CD14-positive monocyte (primary cell): Measurements from ENCODE around the gene LZTR1. TPM values are rescaled to one million over a fixed set of nuclear protein-coding genes. Genes with fewer than 3 reads are reported as not detected.

Experiments
- DNase-seq, 3 donors: peaks; one replicate each; pipeline ENCODE4 v3.0.0-alpha.2; 2011 to 2022
- H2AFZ ChIP-seq: 2 replicates; pipeline ENCODE4 v1.6.0; 2012; ENCODE audit warnings: mild to moderate bottlenecking, low read depth, low read length, inconsistent platforms; ENCODE audit not compliant: insufficient read depth, poor library complexity, severe bottlenecking
- H3K27ac ChIP-seq, 2 donors: 1 replicate in 1 of 2; 2 replicates in 1 of 2; pipeline ENCODE4 v1.5.1; 2012 to 2013; ENCODE audit warnings: low read length in 2 of 2, control low read depth in 1 of 2, inconsistent platforms in 1 of 2, low read depth in 1 of 2, mild to moderate bottlenecking in 1 of 2
- H3K27me3 ChIP-seq, 2 donors: one replicate each; pipeline versions ENCODE4 v1.6.0 to v1.6.1; 2011 to 2013; ENCODE audit warnings: low read length in 2 of 2; ENCODE audit not compliant: control insufficient read depth in 2 of 2, insufficient read depth in 2 of 2
- H3K36me3 ChIP-seq, 2 donors: replicated peaks in 1 of 2; 1 replicate in 1 of 2; 2 replicates in 1 of 2; pipeline versions ENCODE4 v1.5.1 to v1.6.1; 2012 to 2013; ENCODE audit warnings: low read length in 2 of 2, control low read depth in 1 of 2, inconsistent platforms in 1 of 2, mild to moderate bottlenecking in 1 of 2; ENCODE audit not compliant: insufficient read depth in 2 of 2, control insufficient read depth in 1 of 2
- H3K4me1 ChIP-seq, 2 donors: 1 replicate in 1 of 2; 2 replicates in 1 of 2; pipeline versions ENCODE4 v1.5.1 to v1.6.1; 2012 to 2013; ENCODE audit warnings: low read length in 2 of 2, control low read depth in 1 of 2, inconsistent platforms in 1 of 2, mild to moderate bottlenecking in 1 of 2, moderate library complexity in 1 of 2; ENCODE audit not compliant: insufficient read depth in 2 of 2, control insufficient read depth in 1 of 2
- H3K4me2 ChIP-seq: replicated peaks from 2 replicates; pipeline ENCODE3; 2012; ENCODE audit warnings: low read length, moderate library complexity, mild to moderate bottlenecking; ENCODE audit not compliant: poor library complexity, severe bottlenecking; ENCODE audit errors: extremely low read depth
- H3K4me3 ChIP-seq, 3 experiments: fragments of 200-600 bp in 1 of 3; sonication (generic) in 1 of 3; replicated peaks in 1 of 3; 1 replicate in 2 of 3; 2 replicates in 1 of 3; pipeline ENCODE4 v1.5.1; 2011 to 2013; ENCODE audit warnings: low read length in 3 of 3, mild to moderate bottlenecking in 3 of 3, control low read depth in 2 of 3, low read depth in 2 of 3, inconsistent platforms in 1 of 3, moderate library complexity in 1 of 3
- H3K79me2 ChIP-seq: 2 replicates; pipeline ENCODE4 v1.6.0; 2012; ENCODE audit warnings: mild to moderate bottlenecking, control low read depth, inconsistent platforms, low read length, moderate library complexity; ENCODE audit not compliant: insufficient read depth
- H3K9ac ChIP-seq: 2 replicates; pipeline ENCODE4 v1.6.0; 2017; ENCODE audit warnings: low read length, mild to moderate bottlenecking; ENCODE audit not compliant: insufficient read depth, poor library complexity, severe bottlenecking
- H3K9me3 ChIP-seq, 2 donors: replicated peaks in 1 of 2; 1 replicate in 1 of 2; 2 replicates in 1 of 2; pipeline versions ENCODE4 v1.5.1 to v1.6.1; 2012 to 2013; ENCODE audit warnings: low read length in 2 of 2, control low read depth in 1 of 2; ENCODE audit not compliant: control insufficient read depth in 1 of 2, insufficient read depth in 1 of 2
- H4K20me1 ChIP-seq: 2 replicates; pipeline ENCODE4 v1.6.0; 2012; ENCODE audit warnings: mild to moderate bottlenecking, low read length, control low read depth, moderate library complexity; ENCODE audit not compliant: insufficient read depth
- H3K27ac Mint-ChIP-seq, 7 donors: one replicate each; pipeline ENCODE4 v1.8.0; 2020; ENCODE audit warnings: mild to moderate bottlenecking in 7 of 7, mixed read lengths in 7 of 7, moderate library complexity in 6 of 7, inconsistent platforms in 2 of 7
- H3K27me3 Mint-ChIP-seq, 3 donors: one replicate each; pipeline ENCODE4 v1.8.0; 2021 to 2022; ENCODE audit warnings: low read depth in 3 of 3, mild to moderate bottlenecking in 3 of 3, mixed read lengths in 3 of 3, moderate library complexity in 3 of 3, inconsistent platforms in 1 of 3
- H3K36me3 Mint-ChIP-seq, 2 donors: one replicate each; pipeline ENCODE4 v1.8.0; 2020; ENCODE audit warnings: mixed read lengths in 2 of 2, inconsistent platforms in 1 of 2, mild to moderate bottlenecking in 1 of 2
- H3K4me1 Mint-ChIP-seq: one replicate; pipeline ENCODE4 v1.8.0; 2020; ENCODE audit warnings: mild to moderate bottlenecking, mixed read lengths
- H3K4me3 Mint-ChIP-seq, 2 donors: one replicate each; pipeline ENCODE4 v1.8.0; 2020; ENCODE audit warnings: mild to moderate bottlenecking in 2 of 2, mixed read lengths in 2 of 2, moderate library complexity in 1 of 2
- H3K9me3 Mint-ChIP-seq, 7 donors: one replicate each; pipeline ENCODE4 v1.8.0; 2020 to 2022; ENCODE audit warnings: mixed read lengths in 7 of 7, mild to moderate bottlenecking in 6 of 7, moderate library complexity in 6 of 7, inconsistent platforms in 2 of 7
- CTCF ChIP-seq: fragments of 200-600 bp; IDR thresholded peaks from one replicate; pipeline ENCODE4 v1.8.0; 2022; ENCODE audit warnings: antibody characterized with exemption, mild to moderate bottlenecking
- WGBS: methylation state at CpG from one replicate; pipeline ENCODE4 v1.1.5; 2013; ENCODE audit warnings: missing lambda C conversion rate; ENCODE audit not compliant: insufficient coverage; 5-methylcytosine and 5-hydroxymethylcytosine counted together
- intact Hi-C, 2 donors: fragments of 100-400 bp; cut with micrococcal nuclease; formaldehyde crosslinking; loops; one replicate each; pipeline versions ENCODE4 v1.15.0 to v1.15.1; 2023
- polyA plus RNA-seq, 3 donors: library from polyadenylated mRNA; depleted of rRNA in 1 of 3; unstranded in 2 of 3; stranded (reverse) in 1 of 3; fragments of 300-500 nt in 2 of 3; fragments of >200 nt in 1 of 3; fragmentation: Illumina TruSeq in 2 of 3; gene quantifications; 1 replicate in 2 of 3; 2 replicates in 1 of 3; pipeline ENCODE4 v1.2.3, GENCODE V29; 2012 to 2021

LZTR1 gene
- polyA plus RNA-seq, 3 donors = 7.1 to 63.3 (median 11.5) TPM

GRCh38 chr22:21041937-21042336 lies 59.8 kb downstream of the LZTR1 start:
- H2AFZ ChIP-seq = no peak overlapping the region
- Mint-ChIP-seq H3K4me3 (no peak overlapping the region), H3K4me1 (peaks cover 24% of the 10 kb centered on the region), H3K9me3 (peaks cover 0 to 2% (median 0%) of the 10 kb centered on the region in 7 donors), H3K27me3 (peaks cover 14 to 18% (median 17%) of the 10 kb centered on the region in 3 donors), H3K27ac (peak overlapping the region in 1 of 7 donors; percentile 46), H3K36me3 (no peaks in the 10 kb centered on the region)
- H3K9ac ChIP-seq = no peak overlapping the region
- no peak for DNase-seq
- no peaks in the 10 kb centered on the region for H3K36me3 ChIP-seq
- WGBS = 88% methylated on average over 4 of the region's 4 CpGs
- peaks cover 0 to 5% of the 10 kb centered on the region in 2 donors for H3K27me3 ChIP-seq
- no peaks in the 10 kb centered on the region for H3K79me2 ChIP-seq
- TF ChIP-seq CTCF = no peak
- intact Hi-C loops = loop anchor here in 1 of 2 donors (10.0 kb wide), 1 partner anchor 57 kb away; the partner anchor contains the start of gene LZTR1
- H3K4me2 ChIP-seq = no peak overlapping the region
- H3K9me3 ChIP-seq = no peaks in the 10 kb centered on the region
- no peak overlapping the region for H3K4me3 ChIP-seq
- H3K4me1 ChIP-seq = peaks cover 14 to 21% of the 10 kb centered on the region in 2 donors
- no peak overlapping the region for H3K27ac ChIP-seq
- H4K20me1 ChIP-seq = no peaks in the 10 kb centered on the region

GRCh38 chr22:21042978-21043859 lies 61.1 kb downstream of the LZTR1 start:
- Histone ChIP-seq H3K9me3 (no peaks in the 10 kb centered on the region), H3K79me2 (no peaks in the 10 kb centered on the region), H3K4me2 (no peak overlapping the region), H3K27me3 (peaks cover 0 to 5% of the 10 kb centered on the region in 2 donors), H3K36me3 (no peaks in the 10 kb centered on the region), H3K9ac (no peak overlapping the region), H4K20me1 (no peaks in the 10 kb centered on the region), H2AFZ (no peak overlapping the region), H3K4me3 (no peak overlapping the region), H3K4me1 (peaks cover 14 to 21% of the 10 kb centered on the region in 2 donors), H3K27ac (no peak overlapping the region)
- Mint-ChIP-seq H3K27me3 (peaks cover 14 to 19% (median 17%) of the 10 kb centered on the region in 3 donors), H3K4me3 (no peak overlapping the region), H3K36me3 (no peaks in the 10 kb centered on the region), H3K27ac (peak overlapping the region in 2 of 7 donors; percentile 38 to 73), H3K4me1 (peaks cover 24% of the 10 kb centered on the region), H3K9me3 (peaks cover 0 to 3% (median 0%) of the 10 kb centered on the region in 7 donors)
- no peak for TF ChIP-seq CTCF
- intact Hi-C loops = loop anchor here in 1 of 2 donors (10.0 kb wide), 1 partner anchor 58 kb away; the partner anchor contains the start of gene LZTR1
- DNase-seq = no peak
- WGBS = 87% methylated on average over 4 of the region's 6 CpGs
